ENCODE data around the gene NRG2.

The NRG2 gene

GRCh38 chr5:139903450-139903794 lies 139.7 kb downstream of the NRG2 start:
- no peak for DNase-seq (ENCODE audit: low spot score)

DNA sequence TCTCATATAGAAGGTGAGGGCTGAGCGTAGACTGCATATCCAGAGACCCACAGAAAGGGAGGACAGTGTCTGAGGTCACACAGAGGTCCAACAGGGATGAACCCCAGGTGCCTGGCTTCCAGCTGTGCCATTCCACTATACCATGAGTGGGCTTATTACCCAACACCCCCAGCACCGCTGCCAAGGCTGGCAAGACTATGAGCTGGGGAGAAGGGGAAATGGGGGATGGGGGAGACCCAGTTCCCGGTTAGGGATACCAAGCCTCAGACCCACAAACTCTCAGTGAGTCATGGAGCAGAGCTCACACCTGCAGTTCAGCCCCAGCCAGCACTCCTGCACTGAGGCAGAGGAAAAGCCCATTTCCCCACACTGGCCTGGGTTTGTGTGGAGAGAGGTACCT lies 141.1 kb downstream of the NRG2 start:
- DNase-seq (ENCODE audit: low spot score): no peak

DNA sequence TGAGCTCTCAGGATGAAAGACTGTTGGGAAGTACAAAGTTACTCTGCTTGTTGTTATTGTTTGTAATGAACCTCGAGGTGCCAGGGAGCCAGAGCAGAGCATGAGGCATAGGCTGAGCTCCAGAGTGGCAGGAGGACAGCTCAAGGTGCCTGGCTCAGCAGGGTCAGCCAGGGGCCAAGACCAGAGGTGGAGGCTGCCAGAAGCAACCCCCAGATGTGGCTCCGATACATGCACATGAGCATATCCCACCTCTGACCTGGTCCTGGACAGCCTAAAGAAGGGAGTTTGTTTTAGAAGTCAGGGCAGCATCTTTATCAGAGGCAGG lies 141.9 kb downstream of the NRG2 start:
- no peak for DNase-seq (ENCODE audit: low spot score)

DNA sequence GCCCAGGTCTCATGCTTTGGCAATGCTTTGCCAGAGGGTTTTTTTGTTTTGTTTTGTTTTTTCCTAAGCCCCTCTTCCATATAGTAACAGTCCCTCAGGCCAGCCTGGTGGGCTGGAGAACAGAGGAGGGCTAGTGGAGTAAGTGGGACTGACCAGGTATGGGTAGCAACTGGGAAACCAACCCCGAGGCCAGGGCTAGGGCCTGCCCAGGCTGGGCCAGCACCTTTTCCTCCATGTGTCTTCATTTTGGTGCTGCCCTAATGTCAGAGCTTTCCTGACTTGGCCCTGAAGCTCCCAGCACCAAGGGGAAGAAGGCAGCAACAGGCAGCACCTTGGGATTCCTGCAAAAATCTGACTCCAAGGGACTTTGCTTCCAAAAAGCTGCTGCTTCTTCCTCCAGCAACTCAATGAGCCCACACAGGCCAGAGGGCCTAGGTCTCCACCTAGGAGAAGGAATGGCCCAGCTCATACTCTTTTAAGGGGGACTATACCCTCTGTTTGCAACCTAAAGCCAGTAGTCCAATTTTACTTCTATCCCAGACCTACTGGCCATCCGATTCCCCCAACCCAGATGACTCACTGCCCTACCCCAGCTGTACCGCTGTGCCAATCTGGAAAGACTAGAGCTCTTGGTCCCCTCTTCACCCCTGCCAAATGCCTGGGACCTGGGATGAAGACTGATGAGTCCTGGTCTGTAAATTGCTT lies 142.4 kb downstream of the NRG2 start:
- no peak for DNase-seq (ENCODE audit: low spot score)

DNA sequence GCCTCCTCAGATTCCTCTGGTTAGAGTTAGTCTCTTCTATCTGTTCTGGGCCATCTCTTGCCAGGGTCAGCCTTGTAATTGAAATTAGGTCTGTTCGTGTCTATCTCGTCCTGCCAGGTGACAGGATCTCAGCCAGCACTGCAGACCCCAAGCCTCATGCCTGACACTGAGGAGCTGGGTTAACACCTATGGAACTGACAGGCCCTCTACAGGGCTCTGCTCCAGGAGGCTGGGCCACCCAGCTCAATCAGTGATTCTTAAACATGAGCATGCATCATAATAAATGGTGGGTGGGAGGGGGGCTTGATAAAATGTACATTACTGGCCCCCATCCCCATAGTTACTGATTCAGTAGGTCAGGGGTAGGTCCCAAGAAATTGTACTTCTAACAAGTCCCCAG lies 144.1 kb downstream of the NRG2 start:
- DNase-seq (ENCODE audit: low spot score): no peak

DNA sequence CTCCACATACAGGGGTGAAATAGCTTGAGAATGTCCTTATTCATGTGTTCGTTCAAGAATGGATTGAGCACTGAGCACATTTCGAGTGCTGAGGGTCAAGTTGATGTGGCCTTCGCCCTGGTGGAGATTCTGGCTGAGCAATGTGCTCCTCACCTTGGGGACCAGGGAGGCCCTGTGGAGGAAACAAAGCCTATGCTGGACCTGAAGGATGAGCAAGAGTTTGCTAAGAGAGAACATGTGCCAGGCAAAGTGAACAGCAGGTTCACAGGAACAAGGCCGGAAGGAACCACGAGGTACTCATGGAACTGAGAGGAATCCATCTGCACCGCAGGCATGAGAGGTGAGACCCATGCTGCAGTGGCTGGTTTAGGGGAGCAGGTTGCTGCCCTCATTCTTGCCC lies 145.1 kb downstream of the NRG2 start:
- DNase-seq (ENCODE audit: low spot score): no peak

- no peak for DNase-seq (ENCODE audit: low spot score)
Observed at GRCh38 chr5:139897342-139897741, 145.8 kb downstream of the NRG2 start.

DNA sequence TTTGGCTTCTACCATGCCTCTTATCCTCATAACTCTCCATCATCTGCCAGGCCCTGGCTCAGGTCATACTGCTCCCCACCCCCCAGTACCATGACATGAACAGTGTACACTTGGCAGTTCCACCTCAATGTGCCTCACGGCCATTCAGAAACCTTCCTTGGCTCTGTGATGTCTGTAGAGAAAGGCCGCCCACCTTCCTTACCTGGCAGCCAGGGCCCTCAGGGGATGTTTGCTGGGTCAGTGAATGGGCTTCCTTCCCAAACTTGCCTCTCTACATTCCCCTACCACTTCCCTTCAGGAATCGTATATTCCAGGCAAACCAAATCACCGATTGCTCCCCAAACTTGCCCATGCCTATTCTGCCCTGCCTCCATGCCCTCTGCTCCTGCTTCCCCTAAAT lies 146.4 kb downstream of the NRG2 start:
- no peak for DNase-seq (ENCODE audit: low spot score)

DNA sequence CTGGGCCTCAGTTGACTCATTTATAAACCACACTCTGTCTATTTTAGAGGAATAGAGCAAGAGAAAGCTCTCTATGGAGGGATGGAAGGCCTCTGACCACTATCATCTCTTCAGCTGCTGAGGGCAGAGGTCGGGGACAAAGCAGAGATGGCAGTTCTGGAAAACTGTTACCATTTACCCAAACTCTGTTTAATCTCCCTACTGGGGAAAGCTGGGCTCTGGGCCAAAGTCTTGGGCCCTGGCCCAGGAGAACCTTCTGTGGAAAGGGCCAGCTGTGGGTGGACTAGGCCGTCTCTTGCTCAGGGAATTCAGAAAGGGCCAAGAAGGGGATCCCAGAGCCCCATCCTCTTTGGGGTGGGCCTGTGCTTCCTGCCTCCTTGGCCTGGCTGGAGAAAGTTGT lies 147.5 kb downstream of the NRG2 start:
- peak; percentile 17 for DNase-seq (ENCODE audit: low spot score)

DNA sequence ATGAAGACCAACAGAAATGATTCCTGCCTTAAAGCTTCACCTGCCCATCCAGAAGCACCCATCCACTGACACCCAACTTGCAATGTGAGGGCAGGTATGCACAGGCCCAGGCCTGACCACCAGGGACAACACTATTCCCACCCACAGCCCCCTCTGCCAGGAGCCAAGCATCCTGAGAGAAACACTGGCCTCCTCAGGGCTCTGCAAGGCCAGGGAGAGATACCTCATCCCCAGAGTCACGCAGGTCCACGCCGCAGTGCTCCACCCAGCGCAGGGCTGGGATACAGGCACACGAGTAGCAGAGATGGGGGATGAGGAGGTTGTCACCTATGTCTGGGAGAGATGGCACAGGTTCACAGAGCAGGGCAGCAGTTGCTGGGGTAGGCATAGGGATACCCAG lies 148.1 kb downstream of the NRG2 start:
- no peak for DNase-seq (ENCODE audit: low spot score)

GRCh38 chr5:139893873-139894272 lies 149.2 kb downstream of the NRG2 start:
- no peak for DNase-seq (ENCODE audit: low spot score)

GRCh38 chr5:139889410-139889809 lies 153.7 kb downstream of the NRG2 start:
- no peak for DNase-seq (ENCODE audit: low spot score)

- DNase-seq (ENCODE audit: low spot score): no peak
Observed at GRCh38 chr5:139888370-139888769, 154.7 kb downstream of the NRG2 start.

- DNase-seq (ENCODE audit: low spot score): no peak
Observed at GRCh38 chr5:139886213-139886612, 156.9 kb downstream of the NRG2 start.

DNA sequence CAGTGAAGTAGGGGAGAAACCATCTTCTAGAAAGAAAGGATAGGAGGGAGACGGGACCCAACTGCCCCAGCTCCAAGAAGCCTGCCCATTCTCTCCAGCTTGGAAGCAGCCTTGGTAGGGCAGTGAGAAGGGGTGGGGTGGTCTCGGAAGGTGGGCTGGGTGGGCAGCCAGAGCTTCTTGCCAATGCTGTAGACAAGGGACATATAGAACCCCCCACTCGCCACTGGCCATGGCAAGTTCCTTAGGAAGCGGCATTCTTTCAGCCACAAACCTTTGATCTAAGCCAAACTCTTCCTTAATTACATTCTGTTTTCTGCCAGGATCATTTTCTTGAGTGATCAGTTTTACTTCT lies 157.3 kb downstream of the NRG2 start:
- no peak for DNase-seq (ENCODE audit: low spot score)

- no peak for DNase-seq (ENCODE audit: low spot score)
Observed at GRCh38 chr5:139885172-139885856, 157.8 kb downstream of the NRG2 start.

- no peak for DNase-seq (ENCODE audit: low spot score)
Observed at GRCh38 chr5:139884734-139885133, 158.4 kb downstream of the NRG2 start.

DNA sequence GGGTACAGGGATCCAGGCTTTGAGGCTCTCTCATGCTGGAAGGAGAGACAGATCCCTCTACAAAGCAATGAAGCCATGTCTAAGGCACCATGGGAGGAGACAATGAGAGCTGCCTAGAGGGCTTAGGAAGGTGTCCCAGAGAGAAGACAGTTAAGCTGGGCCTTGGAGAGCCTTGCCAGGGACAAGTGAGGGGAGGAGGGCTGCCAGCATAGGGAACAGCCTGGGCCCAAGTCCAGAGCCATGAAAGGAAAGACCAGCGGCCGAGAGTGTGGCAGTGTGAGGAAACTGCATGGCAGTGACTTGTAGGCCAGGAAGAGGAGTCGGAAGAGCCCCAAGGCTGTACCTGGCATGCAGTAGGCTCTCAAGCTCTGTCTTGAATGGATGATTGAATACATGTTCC lies 159.0 kb downstream of the NRG2 start:
- peak; percentile 37 for DNase-seq (ENCODE audit: low spot score)

GRCh38 chr5:139882961-139883539 lies 160.0 kb downstream of the NRG2 start:
- DNase-seq (ENCODE audit: low spot score): no peak

GRCh38 chr5:139882316-139882715 lies 160.8 kb downstream of the NRG2 start:
- no peak for DNase-seq (ENCODE audit: low spot score)

DNA sequence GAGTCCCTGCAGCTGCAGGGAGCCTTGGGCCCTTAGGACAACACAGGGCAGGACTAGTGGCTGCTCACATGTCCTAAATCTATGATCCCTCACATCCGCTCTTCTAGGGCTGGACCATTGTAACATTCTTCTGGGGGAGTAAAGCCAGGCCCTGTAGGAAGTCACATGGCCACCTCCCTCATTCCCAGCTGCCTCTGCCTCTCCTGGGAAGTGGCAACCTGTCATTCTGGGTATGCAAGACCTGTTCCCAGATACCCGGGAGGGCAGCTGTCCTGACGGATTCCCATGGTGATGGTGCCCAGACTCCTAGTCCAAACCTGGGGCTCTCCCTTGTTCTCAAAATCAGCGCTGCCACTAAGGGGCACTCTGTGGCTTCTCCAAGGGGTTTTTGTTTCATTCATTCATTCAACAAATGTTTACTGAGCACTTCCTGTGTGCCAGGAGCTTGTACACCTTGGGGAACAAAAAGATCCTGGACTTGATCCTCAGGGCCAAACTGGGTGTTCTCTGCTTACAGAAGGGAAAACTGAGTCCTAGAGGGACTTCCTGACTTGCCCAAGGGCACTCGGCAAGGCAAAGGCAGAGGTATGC lies 161.9 kb downstream of the NRG2 start:
- no peak for DNase-seq (ENCODE audit: low spot score)

DNA sequence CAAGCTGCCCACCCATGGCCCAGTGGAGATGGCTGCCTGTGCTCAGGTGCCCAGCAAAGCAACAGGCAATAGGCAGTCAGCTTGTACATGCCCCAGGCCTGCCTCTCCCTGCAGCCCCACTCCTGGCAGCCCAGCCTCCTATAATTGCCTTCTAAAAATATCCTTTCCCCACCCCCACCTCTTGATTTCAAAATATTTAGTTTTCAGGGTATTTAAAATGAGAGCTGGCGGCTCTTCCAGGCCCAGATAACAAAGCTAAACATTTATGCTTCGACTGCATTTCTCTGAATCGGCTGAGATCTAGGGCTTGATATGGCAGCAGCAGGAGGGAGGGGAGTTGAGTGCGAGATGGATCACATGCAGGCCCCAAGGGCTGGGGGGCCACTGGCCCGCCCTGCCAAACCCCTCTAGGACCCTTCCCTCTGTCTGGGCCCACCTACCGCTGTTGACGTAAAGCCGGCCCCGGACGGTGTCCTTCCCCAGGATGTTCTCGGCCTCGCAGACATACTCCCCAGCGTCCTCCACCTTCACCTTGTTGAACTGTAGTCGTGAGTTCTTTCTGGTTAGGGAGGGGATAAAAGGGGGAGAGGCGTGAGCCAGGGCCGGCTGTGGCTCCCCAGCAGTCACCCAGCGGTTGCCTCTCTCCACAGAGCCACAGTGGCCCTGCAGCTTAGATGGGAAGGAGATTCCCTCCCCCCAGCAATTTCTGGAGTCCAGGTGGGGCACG lies 162.5 kb downstream of the NRG2 start:
- DNase-seq (ENCODE audit: low spot score): no peak

DNA sequence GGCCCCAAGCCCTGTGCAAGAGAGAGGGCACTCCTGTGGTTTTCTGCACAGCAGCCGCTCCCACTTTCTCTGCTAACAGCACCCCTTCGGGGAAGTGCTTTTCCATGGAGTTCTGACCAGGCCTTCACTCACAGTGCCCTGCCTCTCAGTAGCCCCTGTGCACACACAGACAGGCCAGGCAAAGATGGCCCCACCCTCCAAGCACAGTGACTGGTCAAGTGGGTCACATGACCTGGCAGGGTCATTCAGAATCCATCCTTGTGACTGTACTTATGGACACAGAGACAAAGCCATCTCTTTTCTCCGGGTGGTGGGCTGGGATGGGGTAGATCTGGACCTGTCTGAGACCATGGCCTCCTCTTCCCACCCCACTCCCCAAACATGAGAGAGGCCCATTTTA lies 165.0 kb downstream of the NRG2 start:
- DNase-seq (ENCODE audit: low spot score): no peak
